ENCODE data around the gene IL11. TPM values are rescaled to one million over a fixed set of nuclear protein-coding genes. Genes with fewer than 3 reads are reported as not detected.
"Not testable (repeated sequence)": the region's sequence is repeated elsewhere in the genome, so short reads cannot be mapped to it uniquely, and the experiment has no call there.

The IL11 gene
- total RNA-seq, 2 experiments from 2014 or later, result 0.50 to 0.68 TPM

- Mint-ChIP-seq H3K4me1 (peaks cover 62% of the 10 kb centered on the region), H3K9me3 (ENCODE audit: low read depth) (no peaks in the 10 kb centered on the region), H3K27ac (peak overlapping the region; percentile 43), H3K27me3 (no peaks in the 10 kb centered on the region), H3K36me3 (peaks cover 59% of the 10 kb centered on the region), H3K4me3 (no peak overlapping the region)
- ATAC-seq (no peak), DNase-seq (no peak)
- CTCF ChIA-PET, result no interaction called here
These were observed 32.2 kb upstream of the IL11 start for GRCh38 chr19:55402509-55402908.

GRCh38 chr19:55401390-55401789 is 31.1 kb upstream of the IL11 start:
- DNase-seq; H3K27ac Mint-ChIP-seq; CTCF ChIA-PET; ATAC-seq; H3K9me3 Mint-ChIP-seq (ENCODE audit: low read depth); H3K27me3 Mint-ChIP-seq; H3K4me3 Mint-ChIP-seq: not testable (repeated sequence)
- H3K36me3 Mint-ChIP-seq, result peaks cover 52% of the 10 kb centered on the region
- peaks cover 60% of the 10 kb centered on the region for H3K4me1 Mint-ChIP-seq

DNA sequence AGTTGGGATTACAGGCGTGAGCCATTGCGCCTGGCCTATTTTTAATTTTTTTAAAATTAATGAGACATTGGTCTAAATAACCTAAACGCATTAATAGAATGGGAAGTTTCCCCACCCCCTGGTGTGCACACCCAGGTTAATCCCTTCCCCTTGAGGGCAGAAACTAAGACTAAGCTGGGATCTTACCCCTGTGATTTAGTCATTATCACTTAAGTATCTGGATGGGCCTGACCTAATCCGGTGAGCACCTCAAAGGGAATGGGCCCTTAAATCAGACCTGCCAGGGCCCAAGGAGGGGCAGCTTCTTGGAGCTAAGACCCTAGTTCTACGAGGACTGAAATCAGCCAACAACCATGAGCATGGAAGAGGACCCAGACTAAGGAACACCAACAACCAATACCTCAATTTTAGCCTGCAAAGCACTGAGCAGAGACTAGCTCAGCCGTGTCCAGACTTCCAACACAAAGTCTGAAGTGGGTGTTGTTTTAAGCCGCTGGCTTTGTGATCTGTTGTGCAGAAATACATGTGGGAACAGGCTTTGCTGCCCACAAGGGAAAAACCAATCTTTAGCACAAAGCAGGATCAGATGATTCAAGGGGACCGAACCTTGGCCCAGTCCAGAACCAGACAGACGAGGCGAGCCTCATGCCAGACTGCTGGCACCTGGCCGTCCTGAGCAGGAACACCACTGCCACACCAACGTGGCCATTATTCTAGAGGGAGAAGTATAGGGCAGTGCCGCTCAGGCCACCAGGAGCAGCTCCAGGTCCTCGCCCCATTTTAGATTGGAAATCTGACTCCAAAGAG is 30.2 kb upstream of the IL11 start:
- Mint-ChIP-seq H3K36me3 (peaks cover 43% of the 10 kb centered on the region), H3K27me3 (no peaks in the 10 kb centered on the region), H3K4me1 (peaks cover 51% of the 10 kb centered on the region), H3K4me3 (no peak overlapping the region), H3K27ac (no peak overlapping the region), H3K9me3 (ENCODE audit: low read depth) (no peaks in the 10 kb centered on the region)
- DNase-seq (no peak), ATAC-seq (peak; percentile 6)
- CTCF ChIA-PET, result interaction anchor here (0.8 to 1.7 kb wide), 2 partner anchors 206 to 259 kb away, joined by 3 to 7 read pairs; partner anchors contain the start of gene ZNF865

DNA sequence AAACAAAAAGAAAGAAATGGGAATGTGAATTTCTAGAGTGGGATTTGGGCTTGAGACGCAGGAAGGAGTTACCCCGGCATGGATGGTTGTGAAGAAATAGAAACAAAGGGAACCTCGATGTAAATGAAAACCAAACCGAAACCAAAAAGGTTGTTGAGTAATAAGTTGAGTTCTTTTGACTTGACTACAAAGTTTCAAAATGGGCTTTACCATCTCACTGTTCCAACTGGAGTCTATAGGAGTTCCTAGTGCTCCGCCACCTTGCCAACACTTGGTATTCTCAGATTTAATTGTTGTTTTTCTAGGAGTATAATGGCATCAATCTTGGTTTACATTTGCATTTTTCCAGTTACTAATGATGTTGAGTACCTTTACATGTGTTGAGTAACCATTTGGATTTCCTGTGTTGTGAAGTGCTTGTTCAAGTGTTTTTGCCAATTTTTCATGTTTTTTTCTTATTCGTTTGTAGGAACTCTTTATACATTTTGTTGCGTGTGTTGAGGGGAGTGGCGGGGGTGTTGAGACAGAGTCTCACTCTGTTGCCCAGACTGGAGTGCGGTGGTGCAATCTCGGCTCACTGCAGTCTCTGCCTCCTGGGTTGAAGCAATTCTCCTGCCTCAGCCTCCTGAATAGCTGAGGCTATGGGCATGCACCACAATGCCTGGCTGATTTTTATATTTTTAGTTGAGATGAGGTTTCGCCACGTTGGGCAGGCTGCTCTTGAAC is 28.1 kb upstream of the IL11 start:
- peaks cover 38% of the 10 kb centered on the region for H3K4me1 Mint-ChIP-seq
- no peaks in the 10 kb centered on the region for H3K27me3 Mint-ChIP-seq
- no peaks in the 10 kb centered on the region for H3K9me3 Mint-ChIP-seq (ENCODE audit: low read depth)
- ATAC-seq (peak; percentile 43), DNase-seq (no peak)
- H3K4me3 Mint-ChIP-seq, result peak overlapping the region; percentile 59
- H3K27ac Mint-ChIP-seq, result peak overlapping the region; percentile 88
- CTCF ChIA-PET, result no interaction called here
- H3K36me3 Mint-ChIP-seq, result peaks cover 30% of the 10 kb centered on the region

- Mint-ChIP-seq H3K27ac (no peak overlapping the region), H3K4me1 (peaks cover 25% of the 10 kb centered on the region), H3K36me3 (peaks cover 19% of the 10 kb centered on the region), H3K27me3 (no peaks in the 10 kb centered on the region), H3K4me3 (no peak overlapping the region), H3K9me3 (ENCODE audit: low read depth) (no peaks in the 10 kb centered on the region)
- CTCF ChIA-PET, result no interaction called here
- DNase-seq (no peak), ATAC-seq (no peak)
These were observed 22.8 kb upstream of the IL11 start for GRCh38 chr19:55392820-55393761.

DNA sequence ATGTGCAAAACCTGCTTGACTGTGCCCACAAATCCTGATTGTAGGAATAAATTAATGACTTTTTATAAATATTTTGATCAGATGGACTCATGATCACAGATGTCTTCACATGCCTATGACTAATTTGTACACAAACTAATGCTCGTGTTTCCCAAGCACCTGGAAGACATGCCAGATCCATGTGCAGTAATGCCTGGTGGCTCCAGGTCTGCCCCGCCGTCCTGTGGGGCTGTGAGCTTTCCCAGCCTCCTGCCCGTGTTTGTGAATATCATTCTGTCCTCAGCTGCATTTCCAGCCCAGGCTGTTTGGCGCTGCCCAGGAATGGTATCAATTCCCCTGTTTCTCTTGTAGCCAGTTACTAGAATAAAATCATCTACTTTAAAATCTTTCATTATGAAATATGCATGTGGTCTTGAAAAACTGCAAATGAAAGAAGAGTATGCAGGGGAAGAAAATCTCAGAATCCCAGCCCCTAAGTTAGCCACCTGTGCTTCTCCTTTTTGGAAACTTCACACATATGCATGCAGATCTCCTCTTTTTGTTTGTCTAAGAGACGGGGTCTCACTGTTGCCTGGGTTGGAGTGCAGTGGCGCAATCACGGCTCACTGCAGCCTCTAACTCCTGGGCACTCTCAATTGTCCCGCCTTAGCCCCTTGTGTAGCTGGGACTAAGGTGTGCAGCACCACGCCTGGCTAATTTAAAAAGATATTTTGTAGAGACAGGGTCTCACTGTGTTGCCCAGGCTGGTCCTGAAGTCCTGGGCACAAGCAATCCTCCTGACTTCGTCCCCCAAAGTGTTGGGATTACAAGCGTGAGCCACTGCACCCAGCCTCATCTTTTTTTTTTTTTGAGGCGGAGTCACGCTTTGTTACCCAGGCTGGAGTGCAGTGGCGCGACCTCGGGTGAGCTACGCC is 21.7 kb upstream of the IL11 start:
- H3K36me3 Mint-ChIP-seq, result peaks cover 30% of the 10 kb centered on the region
- no peaks in the 10 kb centered on the region for H3K9me3 Mint-ChIP-seq (ENCODE audit: low read depth)
- DNase-seq, result no peak
- no peak for ATAC-seq
- CTCF ChIA-PET, result interaction anchor here (2.2 kb wide), 1 partner anchor 100 kb away, joined by 4 read pairs; no protein-coding TSS in a partner anchor
- no peak overlapping the region for H3K4me3 Mint-ChIP-seq
- H3K4me1 Mint-ChIP-seq, result peaks cover 30% of the 10 kb centered on the region
- H3K27ac Mint-ChIP-seq, result no peak overlapping the region
- no peaks in the 10 kb centered on the region for H3K27me3 Mint-ChIP-seq

DNA sequence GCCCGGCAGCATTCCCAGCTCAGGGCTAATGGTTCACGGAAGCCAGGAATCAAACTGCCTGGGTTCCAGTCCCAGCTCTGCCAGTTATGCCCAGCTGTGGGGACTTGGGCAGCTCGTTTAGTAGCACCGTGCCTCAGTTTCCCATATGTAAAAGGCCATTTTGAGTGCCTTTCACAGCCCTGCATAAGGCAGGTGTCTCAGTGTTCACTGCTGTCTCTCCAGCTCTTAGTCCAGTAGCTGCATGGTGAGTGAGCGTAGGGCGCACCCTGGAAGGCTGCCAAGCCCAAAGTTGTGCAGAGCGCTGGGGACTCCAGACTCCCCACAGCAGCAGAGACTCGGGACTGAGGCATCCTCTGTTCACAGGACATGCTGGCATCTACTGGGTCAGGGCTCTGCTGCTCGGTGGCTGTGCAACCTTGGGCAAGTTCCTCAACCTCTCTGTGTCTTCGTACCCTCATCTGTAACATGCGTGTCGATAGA is 21.0 kb upstream of the IL11 start:
- ATAC-seq (no peak), DNase-seq (no peak)
- no peak overlapping the region for H3K4me3 Mint-ChIP-seq
- H3K9me3 Mint-ChIP-seq (ENCODE audit: low read depth), result no peaks in the 10 kb centered on the region
- H3K27me3 Mint-ChIP-seq, result no peaks in the 10 kb centered on the region
- peak overlapping the region; percentile 11 for H3K27ac Mint-ChIP-seq
- CTCF ChIA-PET, result interaction anchor here (2.2 kb wide), 1 partner anchor 99 kb away, joined by 4 read pairs; no protein-coding TSS in a partner anchor
- peaks cover 37% of the 10 kb centered on the region for H3K36me3 Mint-ChIP-seq
- H3K4me1 Mint-ChIP-seq, result peaks cover 34% of the 10 kb centered on the region

DNA sequence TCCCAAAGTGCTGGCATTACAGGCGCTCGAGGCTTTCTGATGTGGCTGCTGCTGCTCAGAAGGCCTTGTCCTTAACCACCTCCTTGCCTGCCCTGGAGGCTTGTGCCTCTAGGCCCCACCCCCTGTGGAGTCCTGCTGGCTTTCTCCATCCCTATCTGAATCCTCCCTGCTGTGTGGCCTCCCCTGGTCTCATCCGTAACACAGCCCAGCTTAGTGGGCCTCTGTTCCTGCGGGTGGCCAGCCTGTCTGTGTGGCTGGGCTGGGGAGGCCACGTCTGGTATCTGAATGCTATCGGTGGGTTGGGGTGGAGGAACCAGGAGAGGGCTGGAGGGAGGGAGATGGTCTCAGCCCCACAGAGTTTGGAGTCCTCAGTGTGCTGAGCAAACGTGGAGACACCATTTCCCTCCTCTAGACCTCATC is 20.2 kb upstream of the IL11 start:
- no peaks in the 10 kb centered on the region for H3K27me3 Mint-ChIP-seq
- peaks cover 43% of the 10 kb centered on the region for H3K36me3 Mint-ChIP-seq
- H3K27ac Mint-ChIP-seq, result no peak overlapping the region
- no peak overlapping the region for H3K4me3 Mint-ChIP-seq
- H3K9me3 Mint-ChIP-seq (ENCODE audit: low read depth), result no peaks in the 10 kb centered on the region
- H3K4me1 Mint-ChIP-seq, result peaks cover 34% of the 10 kb centered on the region
- no peak for DNase-seq
- no peak for ATAC-seq
- CTCF ChIA-PET, result interaction anchor here (0.6 to 2.2 kb wide), 4 partner anchors 17 to 113 kb away, joined by 3 to 4 read pairs (median 4); partner anchors contain the start of gene UBE2S

DNA sequence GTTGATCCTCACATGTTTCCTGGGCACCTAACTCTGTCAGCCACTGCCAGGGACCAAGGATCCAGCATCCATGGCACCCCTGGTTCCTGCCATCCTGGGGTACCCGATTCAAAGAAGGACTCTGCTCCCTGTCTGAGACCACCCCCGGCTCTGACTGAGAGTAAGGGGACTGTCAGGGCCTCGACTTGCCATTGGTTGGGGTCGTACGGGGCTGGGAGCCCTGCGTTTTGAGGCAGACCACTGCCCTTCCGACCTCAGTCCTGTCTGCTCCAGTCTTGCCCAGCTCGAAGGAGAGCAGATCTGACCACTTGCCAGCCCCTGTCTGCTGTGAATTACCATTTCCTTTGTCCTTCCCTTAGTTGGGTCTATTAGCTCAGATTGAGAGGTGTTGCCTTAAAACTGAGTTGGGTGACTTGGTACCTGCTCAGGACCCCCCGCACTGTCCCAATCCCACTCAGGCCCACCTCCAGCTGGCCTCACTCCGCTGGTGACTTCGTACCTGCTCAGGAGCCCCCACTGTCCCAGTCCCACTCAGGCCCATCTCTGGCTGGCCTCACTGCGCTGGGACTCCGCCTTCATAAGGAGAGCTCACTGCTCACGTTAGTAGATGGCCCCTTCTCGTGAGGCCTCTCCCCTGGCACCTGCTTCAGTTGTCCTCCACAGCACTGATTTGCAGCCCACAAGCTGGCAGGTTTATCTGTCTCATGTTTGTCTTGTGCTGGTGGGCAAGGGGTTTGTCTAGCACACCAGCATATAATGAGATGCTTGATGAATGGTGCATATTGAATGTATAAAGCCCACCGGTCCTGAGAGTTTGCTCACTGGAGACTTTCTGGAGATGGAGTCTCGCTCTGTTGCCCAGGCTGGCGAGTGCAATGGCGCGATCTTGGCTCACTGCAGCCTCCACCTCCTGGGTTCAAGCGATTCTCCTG is 19.4 kb upstream of the IL11 start:
- ATAC-seq (no peak), DNase-seq (no peak)
- CTCF ChIA-PET, result interaction anchor here (1.0 to 2.2 kb wide), 6 partner anchors 28 to 224 kb away, joined by 3 to 4 read pairs (median 4); partner anchors contain the start of gene DNAAF3
- peak overlapping the region; percentile 15 for H3K4me3 Mint-ChIP-seq
- no peaks in the 10 kb centered on the region for H3K9me3 Mint-ChIP-seq (ENCODE audit: low read depth)
- H3K27ac Mint-ChIP-seq, result no peak overlapping the region
- H3K4me1 Mint-ChIP-seq, result peaks cover 36% of the 10 kb centered on the region
- peaks cover 43% of the 10 kb centered on the region for H3K36me3 Mint-ChIP-seq
- no peaks in the 10 kb centered on the region for H3K27me3 Mint-ChIP-seq

DNA sequence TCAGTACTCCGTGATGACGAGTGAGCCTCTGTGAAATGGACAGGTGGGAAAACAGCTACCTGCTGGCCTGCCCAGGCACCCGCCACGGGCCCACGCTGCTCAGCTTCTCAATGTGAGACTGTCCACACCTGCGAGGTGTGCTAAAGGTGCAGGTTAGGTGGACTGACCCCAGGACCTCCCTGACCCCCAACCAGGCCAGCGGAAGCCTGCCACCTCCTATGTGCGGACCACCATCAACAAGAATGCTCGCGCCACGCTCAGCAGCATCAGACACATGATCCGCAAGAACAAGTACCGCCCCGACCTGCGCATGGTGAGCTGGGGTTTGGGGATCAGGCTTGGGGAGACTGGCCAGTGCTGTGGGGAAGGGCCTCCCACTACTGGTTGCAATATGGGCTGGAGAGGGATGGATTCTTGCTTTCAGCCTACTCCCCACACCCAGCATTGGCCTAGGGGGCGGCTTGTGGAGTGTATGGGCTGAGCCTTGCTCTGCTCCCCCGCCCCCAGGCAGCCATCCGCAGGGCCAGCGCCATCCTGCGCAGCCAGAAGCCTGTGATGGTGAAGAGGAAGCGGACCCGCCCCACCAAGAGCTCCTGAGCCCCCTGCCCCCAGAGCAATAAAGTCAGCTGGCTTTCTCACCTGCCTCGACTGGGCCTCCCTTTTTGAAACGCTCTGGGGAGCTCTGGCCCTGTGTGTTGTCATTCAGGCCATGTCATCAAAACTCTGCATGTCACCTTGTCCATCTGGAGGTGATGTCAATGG is 17.7 kb upstream of the IL11 start:
- H3K4me1 Mint-ChIP-seq, result peaks cover 45% of the 10 kb centered on the region
- DNase-seq (no peak), ATAC-seq (no peak)
- no peaks in the 10 kb centered on the region for H3K9me3 Mint-ChIP-seq (ENCODE audit: low read depth)
- peak overlapping the region; percentile 96 for H3K4me3 Mint-ChIP-seq
- H3K36me3 Mint-ChIP-seq, result peaks cover 43% of the 10 kb centered on the region
- peak overlapping the region; percentile 96 for H3K27ac Mint-ChIP-seq
- H3K27me3 Mint-ChIP-seq, result no peaks in the 10 kb centered on the region
- CTCF ChIA-PET, result interaction anchor here (1.0 to 2.0 kb wide), 7 partner anchors 16 to 222 kb away, joined by 3 to 10 read pairs (median 5); partner anchors contain the start of genes DNAAF3 and KMT5C
